Esophagus mucosa (tissue), 1 donor: Measurements from ENCODE around the gene CACNA1C. TPM values are rescaled to one million over a fixed set of nuclear protein-coding genes. Genes with fewer than 3 reads are reported as not detected.

ENCODE experiments used
- ATAC-seq: fragments of 200-7000 bp; cut with Tn5 transposase; one replicate; pipeline ENCODE4 v1.9.1; 2020
- total RNA-seq: library from RNA; stranded (reverse); gene quantifications from one replicate; pipeline ENCODE4 v1.2.4, GENCODE V29; 2023
- donor health status: DM: yes; HTN: yes; CAD: no.

CACNA1C gene
- total RNA-seq: 1.1 TPM

GRCh38 chr12:2052826-2053678 is at the start of gene CACNA1C:
TSS of gene CACNA1C (plus strand) at chr12:2052987. CDS start at chr12:2053563, 576 bp downstream.
- peak; percentile 64 for ATAC-seq

GRCh38 chr12:2003676-2004112 is 49.1 kb upstream of the CACNA1C start:
- ATAC-seq: peak; percentile 18

GRCh38 chr12:2004113-2004929 is 48.5 kb upstream of the CACNA1C start, which contains the start of gene DCP1B:
TSS of gene DCP1B (minus strand) at chr12:2004457. CDS start at chr12:2004431, 26 bp downstream.
- peak; percentile 99 for ATAC-seq

- no peak for ATAC-seq
Observed at GRCh38 chr12:2008677-2009076, 44.1 kb upstream of the CACNA1C start.

- ATAC-seq: no peak
Observed at GRCh38 chr12:2009623-2010022, 43.2 kb upstream of the CACNA1C start.

GRCh38 chr12:2011643-2012607 is 40.9 kb upstream of the CACNA1C start:
- no peak for ATAC-seq

- ATAC-seq: no peak
Observed at GRCh38 chr12:2013086-2013485, 39.7 kb upstream of the CACNA1C start.

- no peak for ATAC-seq
Observed at GRCh38 chr12:2013527-2014223, 39.1 kb upstream of the CACNA1C start.

- ATAC-seq: no peak
Observed at GRCh38 chr12:2014231-2014630, 38.6 kb upstream of the CACNA1C start.

GRCh38 chr12:2016862-2017545 is 35.8 kb upstream of the CACNA1C start:
- ATAC-seq: no peak

GRCh38 chr12:2017546-2018337 is 35.0 kb upstream of the CACNA1C start:
- no peak for ATAC-seq

- ATAC-seq: no peak
Observed at GRCh38 chr12:2018391-2018790, 34.4 kb upstream of the CACNA1C start.

GRCh38 chr12:2019126-2019525 is 33.7 kb upstream of the CACNA1C start:
- no peak for ATAC-seq

GRCh38 chr12:2020511-2020910 is 32.3 kb upstream of the CACNA1C start:
- no peak for ATAC-seq

GRCh38 chr12:2023365-2023764 is 29.4 kb upstream of the CACNA1C start:
- no peak for ATAC-seq

GRCh38 chr12:2027351-2027750 is 25.4 kb upstream of the CACNA1C start:
- no peak for ATAC-seq

GRCh38 chr12:2029851-2030250 is 22.9 kb upstream of the CACNA1C start:
- no peak for ATAC-seq

- ATAC-seq: no peak
Observed at GRCh38 chr12:2032506-2032905, 20.3 kb upstream of the CACNA1C start.

- ATAC-seq: peak; percentile 92
Observed at GRCh38 chr12:2034633-2035430, 18.0 kb upstream of the CACNA1C start.
